Osteocyte (in vitro differentiated cells): ENCODE results near the gene SLC43A3. TPM values are rescaled to one million over a fixed set of nuclear protein-coding genes. Genes with fewer than 3 reads are reported as not detected.

Experiments
- DNase-seq: peaks from one replicate; pipeline ENCODE4 v3.0.0; 2021; ENCODE audit warnings: mixed read lengths; ENCODE audit not compliant: unreplicated experiment; ENCODE audit errors: extremely low spot score
- H3K27ac Mint-ChIP-seq: one replicate; pipeline ENCODE4 v1.8.0; 2021; ENCODE audit warnings: mild to moderate bottlenecking, mixed read lengths; ENCODE audit not compliant: unreplicated experiment
- H3K27me3 Mint-ChIP-seq: one replicate; pipeline ENCODE4 v1.8.0; 2021; ENCODE audit warnings: mixed read lengths; ENCODE audit not compliant: unreplicated experiment
- H3K36me3 Mint-ChIP-seq: one replicate; pipeline ENCODE4 v1.8.0; 2021; ENCODE audit warnings: mixed read lengths; ENCODE audit not compliant: unreplicated experiment
- H3K4me1 Mint-ChIP-seq: one replicate; pipeline ENCODE4 v1.8.0; 2021; ENCODE audit warnings: mixed read lengths; ENCODE audit not compliant: unreplicated experiment
- H3K4me3 Mint-ChIP-seq: one replicate; pipeline ENCODE4 v1.8.0; 2021; ENCODE audit warnings: mild to moderate bottlenecking, moderate library complexity, mixed read lengths; ENCODE audit not compliant: unreplicated experiment
- H3K9me3 Mint-ChIP-seq: one replicate; pipeline ENCODE4 v1.8.0; 2021; ENCODE audit warnings: mixed read lengths; ENCODE audit not compliant: unreplicated experiment
- CTCF ChIP-seq: fragments of 200-600 bp; sonication (generic); IDR thresholded peaks from 2 replicates; pipeline ENCODE4 v1.5.0; 2021; ENCODE audit warnings: antibody characterized with exemption, mild to moderate bottlenecking, moderate library complexity
- total RNA-seq: library from RNA; stranded (reverse); gene quantifications from 2 replicates; pipeline ENCODE4 v1.2.1, GENCODE V29; 2021

Gene SLC43A3
- total RNA-seq, 1 donor from 2014 or later, result 14.9 TPM

DNA sequence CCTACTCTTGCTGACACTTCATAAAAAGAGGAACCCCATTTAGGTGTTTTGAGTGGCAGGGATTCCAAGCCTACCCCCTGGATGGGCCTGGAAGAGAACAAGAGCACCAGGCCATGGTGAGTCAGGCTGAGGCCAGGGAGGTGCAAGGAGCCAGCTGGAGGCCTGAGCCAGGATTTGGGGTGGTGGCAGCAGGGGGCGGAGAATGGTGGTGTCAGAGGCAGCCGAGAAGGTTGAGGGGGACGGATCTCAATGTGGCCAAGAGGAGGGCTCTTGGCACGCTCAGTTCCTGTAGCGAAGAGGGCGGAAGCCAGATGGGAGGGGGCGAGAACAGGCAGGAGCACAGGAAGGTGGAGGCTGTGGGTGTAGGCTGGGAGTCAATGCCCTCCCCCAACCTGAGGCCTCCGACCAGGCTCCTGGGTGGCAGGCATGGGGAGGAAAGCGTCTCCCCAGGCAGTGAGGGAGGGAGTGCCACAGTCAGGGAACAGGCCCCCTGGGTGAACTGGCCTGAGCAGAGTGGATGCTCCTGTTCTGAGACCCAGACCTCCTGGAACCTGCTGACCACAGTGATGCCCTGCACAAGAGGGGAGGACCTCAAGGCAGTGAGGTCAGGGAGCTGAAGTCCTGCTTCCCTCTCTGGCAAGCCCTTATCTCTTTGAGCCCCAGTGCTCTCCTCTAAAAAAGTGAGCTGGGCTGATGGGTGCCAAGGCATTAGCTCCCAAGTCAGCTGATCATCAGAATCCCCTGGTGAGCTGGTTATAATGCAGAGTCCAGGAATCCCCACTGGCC is 47.3 kb upstream of the SLC43A3 start:
- TF ChIP-seq CTCF, result no peak
- H3K27ac Mint-ChIP-seq, result no peak overlapping the region
- DNase-seq, result no peak
- no peaks in the 10 kb centered on the region for H3K36me3 Mint-ChIP-seq
- H3K4me3 Mint-ChIP-seq, result no peak overlapping the region
- H3K9me3 Mint-ChIP-seq, result no peaks in the 10 kb centered on the region
- peaks cover 52% of the 10 kb centered on the region for H3K27me3 Mint-ChIP-seq
- peaks cover 6% of the 10 kb centered on the region for H3K4me1 Mint-ChIP-seq

DNA sequence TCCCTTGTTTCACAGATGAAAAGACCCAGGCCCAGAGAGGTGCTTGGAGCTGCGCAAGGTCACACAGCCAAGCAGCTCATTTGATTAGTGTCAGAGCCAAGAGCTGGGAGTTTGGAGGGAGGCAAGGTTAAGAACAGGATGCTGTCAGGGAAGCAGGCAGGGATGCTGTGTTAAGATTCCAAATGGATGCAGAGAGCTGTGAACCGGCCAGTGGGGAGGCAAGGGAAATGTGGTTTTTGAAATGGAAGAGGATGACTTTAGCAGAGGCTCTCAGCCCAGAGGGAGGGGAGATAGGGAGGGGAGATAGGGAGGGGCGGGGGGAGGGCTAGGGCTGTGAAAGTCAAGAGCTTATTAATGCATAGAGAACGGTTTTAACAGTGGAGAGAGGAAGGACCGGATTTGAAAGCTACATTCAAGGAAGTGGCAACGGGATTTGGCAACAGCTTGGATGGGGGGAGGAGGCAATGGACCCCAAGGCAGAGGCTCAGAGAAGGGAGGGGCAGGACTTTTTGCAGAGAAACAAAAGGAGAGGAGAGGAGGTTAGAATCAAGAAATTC is 46.4 kb upstream of the SLC43A3 start:
- Mint-ChIP-seq H3K36me3 (no peaks in the 10 kb centered on the region), H3K9me3 (no peaks in the 10 kb centered on the region), H3K27me3 (peaks cover 54% of the 10 kb centered on the region), H3K4me3 (no peak overlapping the region), H3K4me1 (peaks cover 6% of the 10 kb centered on the region), H3K27ac (no peak overlapping the region)
- no peak for DNase-seq
- no peak for TF ChIP-seq CTCF

DNA sequence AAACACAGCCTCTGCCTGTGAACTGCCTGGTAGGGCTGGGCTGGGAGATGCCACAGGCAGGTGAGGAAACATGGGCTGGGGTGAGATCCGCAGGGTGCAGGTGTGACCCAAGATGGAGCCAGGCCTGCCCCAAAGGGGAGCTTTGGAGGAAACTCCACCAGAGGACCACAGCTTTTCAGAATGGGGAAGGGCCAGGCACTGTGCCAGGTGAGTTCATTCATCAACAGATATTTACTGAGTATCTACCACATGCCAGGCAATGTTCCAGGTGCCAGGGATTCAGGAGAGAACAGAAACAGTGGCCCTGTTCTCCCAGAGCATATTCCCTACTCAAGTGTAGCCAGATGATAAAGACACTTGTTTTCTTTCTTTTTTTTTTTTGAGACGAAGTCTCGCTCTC is 44.6 kb upstream of the SLC43A3 start:
- Mint-ChIP-seq H3K4me1 (peaks cover 2% of the 10 kb centered on the region), H3K4me3 (no peak overlapping the region), H3K36me3 (no peaks in the 10 kb centered on the region), H3K9me3 (no peaks in the 10 kb centered on the region), H3K27ac (no peak overlapping the region), H3K27me3 (peaks cover 45% of the 10 kb centered on the region)
- no peak for TF ChIP-seq CTCF
- no peak for DNase-seq

- H3K36me3 Mint-ChIP-seq, result no peaks in the 10 kb centered on the region
- no peak for TF ChIP-seq CTCF
- no peak overlapping the region for H3K4me3 Mint-ChIP-seq
- no peak overlapping the region for H3K27ac Mint-ChIP-seq
- H3K9me3 Mint-ChIP-seq, result no peaks in the 10 kb centered on the region
- no peak for DNase-seq
- no peaks in the 10 kb centered on the region for H3K4me1 Mint-ChIP-seq
- peaks cover 29% of the 10 kb centered on the region for H3K27me3 Mint-ChIP-seq
These were observed 42.3 kb upstream of the SLC43A3 start for GRCh38 chr11:57469268-57469667.

- DNase-seq, result no peak
- H3K9me3 Mint-ChIP-seq, result no peaks in the 10 kb centered on the region
- no peak overlapping the region for H3K27ac Mint-ChIP-seq
- no peak for TF ChIP-seq CTCF
- peaks cover 28% of the 10 kb centered on the region for H3K27me3 Mint-ChIP-seq
- no peaks in the 10 kb centered on the region for H3K36me3 Mint-ChIP-seq
- H3K4me3 Mint-ChIP-seq, result no peak overlapping the region
- H3K4me1 Mint-ChIP-seq, result peaks cover 3% of the 10 kb centered on the region
These were observed 41.4 kb upstream of the SLC43A3 start for GRCh38 chr11:57468276-57468675.
